ENCODE results near the gene RAET1G.
"Not testable (repeated sequence)": the region's sequence is repeated elsewhere in the genome, so short reads cannot be mapped to it uniquely, and the experiment has no call there.

The RAET1G gene, protein sequence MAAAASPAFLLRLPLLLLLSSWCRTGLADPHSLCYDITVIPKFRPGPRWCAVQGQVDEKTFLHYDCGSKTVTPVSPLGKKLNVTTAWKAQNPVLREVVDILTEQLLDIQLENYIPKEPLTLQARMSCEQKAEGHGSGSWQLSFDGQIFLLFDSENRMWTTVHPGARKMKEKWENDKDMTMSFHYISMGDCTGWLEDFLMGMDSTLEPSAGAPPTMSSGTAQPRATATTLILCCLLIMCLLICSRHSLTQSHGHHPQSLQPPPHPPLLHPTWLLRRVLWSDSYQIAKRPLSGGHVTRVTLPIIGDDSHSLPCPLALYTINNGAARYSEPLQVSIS

DNA sequence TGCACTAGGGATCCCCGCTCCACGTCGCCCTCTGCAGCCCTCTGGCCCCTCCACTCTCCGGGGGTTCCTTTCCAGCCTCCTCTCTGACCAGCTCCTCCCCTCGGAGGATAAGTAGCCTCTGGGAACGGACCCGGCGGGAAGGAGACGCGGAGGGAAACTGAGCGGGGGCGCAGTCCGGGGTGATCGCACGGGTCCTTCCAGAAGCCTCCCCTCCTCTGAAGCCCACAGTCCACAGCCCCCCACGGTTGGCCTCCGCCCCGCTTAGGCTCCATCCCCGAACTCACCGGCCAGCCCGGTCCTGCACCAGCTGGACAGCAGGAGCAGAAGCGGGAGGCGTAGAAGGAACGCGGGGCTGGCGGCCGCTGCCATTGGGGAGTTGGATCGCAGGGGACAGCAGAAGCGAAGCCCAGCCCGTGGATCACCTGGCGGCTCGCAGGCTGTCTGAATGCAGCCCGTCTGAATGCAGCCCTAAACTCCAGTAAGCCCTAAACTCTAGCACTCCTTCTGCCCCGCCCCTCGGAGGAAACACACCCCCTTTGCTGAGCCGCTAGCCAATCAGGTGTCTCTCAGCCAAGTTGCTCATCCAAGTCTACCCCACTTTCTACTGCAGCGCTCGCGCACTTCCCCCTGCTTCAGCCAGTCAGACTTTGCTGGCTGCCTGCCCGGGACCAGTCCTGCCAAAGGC, at the start of gene RAET1G:
RAET1G (minus strand) TSS at position 480 of the 685 bp plus-strand sequence; CDS start at position 369, 111 bp downstream.
- peak in 2 of 3 experiments; percentile 46 to 57 for DNase-seq (ENCODE audit: low read depth in 2 of 3, low spot score in 2 of 3)

DNA sequence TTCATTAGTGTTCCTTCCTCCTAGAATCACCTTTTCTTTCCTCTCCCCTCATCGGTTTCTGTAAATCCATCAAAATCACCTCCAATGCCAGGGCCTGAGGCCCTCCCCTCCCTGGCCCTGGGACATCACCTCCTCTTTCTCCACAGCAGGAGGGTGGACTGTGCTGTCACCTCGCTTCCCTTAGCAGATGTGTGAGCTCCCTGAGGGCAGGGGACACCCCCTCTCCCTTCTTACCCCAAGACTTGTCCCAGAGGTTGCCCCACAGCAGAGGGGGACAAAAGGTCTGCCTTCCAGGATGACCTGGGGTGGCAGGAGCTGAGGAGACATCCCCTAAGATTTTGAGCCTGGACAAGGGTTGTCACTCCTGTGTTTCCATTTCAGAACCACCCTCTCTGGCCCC, 46.7 kb upstream of the RAET1G start:
- DNase-seq (ENCODE audit: low read depth in 2 of 3, low spot score in 2 of 3): no peak

DNA sequence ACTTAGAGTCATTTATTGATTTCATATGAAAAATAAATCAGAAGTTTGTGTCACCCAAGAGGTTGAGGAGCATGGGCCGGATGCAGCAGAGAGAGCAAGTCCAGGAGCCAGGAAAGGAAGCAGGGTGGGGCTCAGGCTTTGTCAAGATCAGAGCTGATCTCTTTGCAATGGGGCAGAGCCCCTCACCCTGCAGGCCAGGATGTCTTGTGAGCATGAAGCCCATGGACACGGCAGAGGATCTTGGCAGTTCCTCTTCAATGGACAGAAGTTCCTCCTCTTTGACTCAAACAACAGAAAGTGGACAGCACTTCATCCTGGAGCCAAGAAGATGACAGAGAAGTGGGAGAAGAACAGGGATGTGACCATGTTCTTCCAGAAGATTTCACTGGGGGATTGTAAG, 46.0 kb upstream of the RAET1G start:
- DNase-seq (ENCODE audit: low read depth in 2 of 3, low spot score in 2 of 3): not testable (repeated sequence)

DNA sequence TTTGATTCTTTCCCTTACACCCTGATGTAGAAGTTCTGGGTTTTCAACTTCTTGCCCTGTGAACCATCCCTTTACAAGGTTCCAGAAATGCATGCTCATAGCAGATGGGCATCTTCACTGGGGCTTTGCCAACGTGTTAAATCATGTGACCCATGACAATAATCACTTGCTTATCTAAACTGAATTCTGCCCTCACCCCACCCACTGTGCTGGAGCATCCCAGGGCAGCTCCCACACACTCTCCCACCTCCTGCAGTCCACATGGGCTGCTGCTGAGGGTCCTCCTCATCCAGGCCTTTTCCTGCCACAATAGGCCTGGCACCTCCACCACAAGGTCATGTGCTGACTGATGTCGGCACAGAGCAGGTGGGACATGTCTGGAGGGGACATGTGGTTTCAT, 45.1 kb upstream of the RAET1G start:
- not testable (repeated sequence) for DNase-seq (ENCODE audit: low read depth in 2 of 3, low spot score in 2 of 3)

DNA sequence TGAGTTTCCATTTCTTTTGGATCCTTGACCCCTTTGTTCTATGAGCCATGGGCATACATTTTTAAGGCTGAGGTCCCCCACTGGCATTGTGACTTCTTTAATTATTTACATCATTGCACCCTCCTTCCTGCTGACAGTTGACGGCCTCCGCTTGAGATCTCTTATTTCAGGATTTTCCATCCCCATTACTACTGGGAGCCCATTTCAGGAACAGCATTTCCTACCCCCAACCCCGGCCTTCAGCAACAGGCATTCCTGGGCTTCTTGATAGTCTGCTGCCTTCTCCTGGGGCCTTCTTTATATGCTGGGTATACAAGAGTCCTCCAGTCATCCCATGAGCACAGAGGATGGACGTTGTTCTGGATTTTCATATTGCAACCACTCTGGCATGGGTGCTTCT, 44.7 kb upstream of the RAET1G start:
- no peak for DNase-seq (ENCODE audit: low read depth in 2 of 3, low spot score in 2 of 3)

DNA sequence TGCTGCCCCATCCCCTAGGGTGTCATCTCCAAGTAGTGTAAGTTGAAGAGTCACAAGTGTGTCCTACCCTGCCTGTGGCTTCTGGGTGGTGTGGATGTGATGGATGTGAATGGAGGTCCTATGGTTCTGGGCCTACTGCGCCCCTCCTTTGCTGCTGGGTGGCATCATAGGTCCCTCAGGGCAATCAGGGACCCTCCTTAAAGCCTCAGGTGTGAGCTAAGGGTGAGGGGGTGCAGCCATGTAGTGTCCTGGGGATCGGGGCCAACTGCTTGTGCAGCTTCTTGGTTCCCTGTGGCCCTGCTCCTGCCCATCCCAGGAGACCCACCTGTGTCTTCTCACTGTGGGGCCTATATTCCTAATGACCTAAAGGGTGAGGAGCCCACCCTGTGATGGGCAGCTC, 43.4 kb upstream of the RAET1G start:
- not testable (repeated sequence) for DNase-seq (ENCODE audit: low read depth in 2 of 3, low spot score in 2 of 3)

DNA sequence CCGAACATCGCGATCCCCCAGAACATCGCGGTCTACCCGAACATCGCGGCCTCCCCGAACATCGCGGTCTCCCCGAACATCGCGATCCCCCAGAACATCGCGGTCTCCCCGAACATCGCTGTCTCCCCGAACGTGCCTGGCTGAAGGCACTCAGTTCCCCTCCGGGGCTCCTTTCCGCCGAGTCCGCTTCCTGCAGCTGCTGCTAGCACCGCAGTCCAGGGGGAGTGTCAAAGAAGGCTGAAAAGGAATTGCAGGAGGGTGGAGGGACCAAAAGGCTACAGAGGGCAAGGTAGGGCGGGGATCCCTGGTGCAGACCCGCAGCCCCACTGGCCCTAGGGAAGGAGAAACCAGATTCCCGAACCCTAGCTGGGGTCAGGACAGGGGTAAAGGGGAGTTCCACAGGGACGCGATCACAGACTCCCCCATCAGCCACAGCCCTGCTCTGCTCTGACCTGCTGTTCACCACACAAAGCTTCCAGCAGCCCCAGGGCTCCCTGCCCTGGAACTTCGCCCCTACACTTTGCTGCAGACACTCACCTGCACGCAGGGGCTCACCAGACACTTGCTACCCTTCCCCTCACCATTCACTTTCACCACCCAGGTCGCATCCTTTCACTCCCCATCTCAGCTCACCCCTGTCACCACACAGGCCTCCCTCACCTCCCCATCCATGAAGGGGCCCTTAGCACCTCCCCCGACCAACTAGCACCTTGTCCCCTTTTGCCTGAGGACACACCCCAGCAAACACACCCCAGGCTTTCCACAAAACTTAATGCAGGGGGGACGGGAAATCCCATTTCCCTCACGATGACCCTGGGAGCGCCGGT, 42.5 kb upstream of the RAET1G start:
- no peak for DNase-seq (ENCODE audit: low read depth in 2 of 3, low spot score in 2 of 3)

DNA sequence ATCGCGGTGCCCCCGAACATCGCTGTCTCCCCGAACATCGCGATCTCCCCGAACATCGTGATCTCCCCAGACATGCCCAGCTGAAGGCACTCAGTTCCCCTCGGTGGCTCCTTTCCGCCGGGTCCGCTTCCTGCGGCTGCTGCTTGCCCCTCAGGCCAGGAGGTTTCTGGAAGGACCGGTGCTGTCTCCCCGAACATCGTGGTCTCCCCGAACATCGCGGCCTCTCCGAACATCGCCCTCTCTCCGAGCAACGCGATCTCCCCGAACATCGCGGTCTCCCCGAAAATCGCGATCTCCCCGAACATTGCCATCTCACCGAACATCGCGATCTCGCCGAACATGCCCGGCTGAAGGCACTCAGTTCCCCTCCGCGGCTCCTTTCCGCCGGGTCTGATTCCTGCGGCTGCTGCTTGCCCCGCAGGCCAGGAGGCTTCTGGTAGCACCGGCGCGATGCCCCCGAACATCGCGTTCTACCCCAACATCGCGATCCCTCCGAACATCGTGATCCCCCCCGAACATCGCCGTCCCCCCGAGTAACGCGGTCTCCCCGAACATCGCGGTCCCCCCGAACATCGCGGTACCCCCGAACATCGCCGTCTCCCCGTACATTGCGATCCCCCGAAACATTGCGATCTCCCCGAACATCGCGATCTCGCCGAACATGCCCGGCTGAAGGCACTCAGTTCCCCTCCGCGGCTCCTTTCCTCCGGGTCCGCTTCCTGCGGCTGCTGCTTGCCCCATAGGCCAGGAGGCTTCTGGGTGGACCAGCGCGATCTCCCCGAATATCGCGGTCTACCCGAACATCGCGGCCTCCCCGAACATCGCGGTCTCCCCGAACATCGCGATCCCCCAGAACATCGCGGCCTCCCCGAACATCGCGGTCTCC, 41.6 kb upstream of the RAET1G start:
- no peak for DNase-seq (ENCODE audit: low read depth in 2 of 3, low spot score in 2 of 3)

DNA sequence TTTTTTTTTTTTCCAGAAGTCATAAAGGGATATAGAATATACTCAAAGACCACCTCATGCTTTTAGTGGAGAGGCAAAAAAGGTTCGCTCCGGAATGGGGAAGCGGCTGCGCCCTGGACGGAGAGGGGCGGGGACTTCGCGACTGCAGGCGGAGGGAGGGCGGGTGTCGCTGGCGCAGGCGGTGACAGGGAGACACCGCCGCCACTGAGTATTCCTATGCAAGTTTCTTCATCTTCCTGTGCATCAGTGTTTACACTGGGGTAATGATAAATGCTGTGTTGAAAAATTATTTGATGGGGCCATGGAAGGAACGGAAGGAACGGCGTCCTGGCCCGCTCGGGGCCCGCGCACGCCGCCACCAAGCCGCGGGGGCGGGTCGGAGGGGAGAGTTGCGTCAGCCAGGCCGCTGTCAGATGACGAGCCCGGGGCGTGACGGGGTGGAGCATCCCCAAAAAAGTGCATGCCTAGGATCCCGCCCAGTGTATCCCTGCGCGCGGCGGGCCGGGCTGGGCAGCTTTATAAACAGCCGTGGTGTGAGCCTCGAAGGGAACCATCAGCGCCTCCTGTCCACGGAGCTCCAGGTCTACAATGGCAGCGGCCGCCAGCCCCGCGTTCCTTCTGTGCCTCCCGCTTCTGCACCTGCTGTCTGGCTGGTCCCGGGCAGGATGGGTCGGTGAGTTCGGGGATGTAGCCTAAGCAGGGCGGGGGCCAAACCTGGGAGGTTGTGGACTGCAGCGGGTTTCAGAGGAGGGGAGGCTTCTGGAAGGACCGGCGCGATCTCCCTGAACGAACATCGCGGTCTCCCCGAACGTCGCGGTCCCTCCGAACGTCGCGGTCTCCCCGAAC, 40.8 kb upstream of the RAET1G start, which contains the start of gene ULBP1:
ULBP1 (plus strand) TSS at position 482 of the 846 bp plus-strand sequence; CDS start at position 589, 107 bp downstream.
- DNase-seq (ENCODE audit: low read depth in 2 of 3, low spot score in 2 of 3): peak; percentile 59 to 67 (median 66)

DNA sequence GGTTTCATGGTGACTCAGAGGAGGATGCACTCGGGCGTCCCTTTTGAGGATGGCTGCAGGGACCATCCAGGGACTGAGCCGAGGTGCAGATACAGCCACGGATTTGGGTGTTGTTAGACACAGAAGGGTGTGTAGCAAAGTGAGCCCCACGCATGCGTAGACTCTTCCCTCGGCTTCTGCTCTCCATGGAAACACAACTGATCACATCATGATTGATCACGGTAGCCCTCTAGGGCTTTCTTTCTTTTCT, 40.2 kb upstream of the RAET1G start:
- DNase-seq (ENCODE audit: low read depth in 2 of 3, low spot score in 2 of 3): no peak

DNA sequence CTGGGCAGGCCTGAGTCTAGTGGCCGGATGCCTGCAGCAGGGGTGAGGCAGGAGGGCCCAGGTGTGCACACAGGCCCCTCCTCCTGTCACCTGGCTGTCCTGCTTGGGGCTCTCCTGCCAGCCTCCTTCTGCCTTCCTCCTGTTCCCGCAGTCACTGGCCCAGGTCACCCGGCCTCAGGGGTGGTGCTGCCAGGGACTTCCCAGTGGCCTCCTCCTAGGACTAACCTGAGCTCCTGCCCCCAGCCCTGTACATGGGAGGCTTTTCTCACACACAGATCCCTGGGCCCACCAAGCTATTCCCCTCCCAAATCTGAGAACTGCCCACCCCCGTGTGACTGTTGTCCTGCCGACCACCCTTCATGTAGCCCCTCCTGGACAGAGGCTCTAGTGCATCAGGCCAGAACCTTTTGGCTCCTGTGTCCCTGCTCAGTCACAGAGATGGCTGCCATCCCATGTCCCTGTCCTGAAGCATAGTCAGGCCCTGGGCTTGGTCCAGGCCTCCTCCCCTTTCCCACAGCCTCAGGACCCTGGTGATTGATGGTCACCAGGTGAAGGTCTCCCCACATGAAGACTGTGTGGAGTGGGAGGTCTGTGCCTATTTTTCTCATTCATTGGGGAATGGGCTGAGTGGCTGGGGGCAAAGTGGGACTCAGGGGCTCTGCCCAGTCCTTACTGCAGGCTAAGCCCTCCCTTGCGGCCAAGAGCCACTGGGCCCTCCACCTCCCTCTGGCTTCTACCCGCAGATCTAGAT, 39.7 kb upstream of the RAET1G start:
- no peak for DNase-seq (ENCODE audit: low read depth in 2 of 3, low spot score in 2 of 3)

DNA sequence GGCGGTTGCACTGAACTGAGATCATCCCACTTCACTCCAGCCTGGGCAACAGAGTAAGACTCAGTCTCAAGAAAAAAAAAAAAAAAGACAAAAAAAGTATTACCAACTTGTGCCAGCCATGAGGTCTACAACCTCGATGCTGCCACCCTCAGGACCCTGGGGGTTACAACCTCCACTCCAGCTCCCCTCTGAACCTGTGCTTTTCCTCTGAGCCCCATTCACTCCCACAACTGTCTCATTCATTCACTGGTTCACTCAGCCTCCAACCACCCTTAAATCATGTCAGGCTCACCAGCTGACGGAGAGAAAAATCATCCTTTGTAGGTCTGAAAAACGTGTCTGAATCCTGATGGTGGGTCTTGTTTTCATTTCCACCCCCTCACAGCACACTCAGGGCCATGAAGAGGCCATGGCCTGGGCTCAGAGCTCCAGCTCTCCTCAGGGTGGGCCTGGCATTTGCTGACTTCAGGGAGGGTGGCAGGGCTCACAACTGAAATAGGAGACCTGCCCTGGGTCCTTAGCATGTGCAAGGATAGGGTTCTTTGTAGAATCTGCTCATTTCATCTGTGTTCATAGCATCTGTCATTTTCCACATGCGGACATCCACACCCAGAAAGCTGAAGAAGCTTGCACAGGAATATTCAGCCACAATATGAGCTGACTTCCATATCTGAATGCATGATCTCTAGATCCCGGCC, 39.0 kb upstream of the RAET1G start:
- no peak for DNase-seq (ENCODE audit: low read depth in 2 of 3, low spot score in 2 of 3)

DNA sequence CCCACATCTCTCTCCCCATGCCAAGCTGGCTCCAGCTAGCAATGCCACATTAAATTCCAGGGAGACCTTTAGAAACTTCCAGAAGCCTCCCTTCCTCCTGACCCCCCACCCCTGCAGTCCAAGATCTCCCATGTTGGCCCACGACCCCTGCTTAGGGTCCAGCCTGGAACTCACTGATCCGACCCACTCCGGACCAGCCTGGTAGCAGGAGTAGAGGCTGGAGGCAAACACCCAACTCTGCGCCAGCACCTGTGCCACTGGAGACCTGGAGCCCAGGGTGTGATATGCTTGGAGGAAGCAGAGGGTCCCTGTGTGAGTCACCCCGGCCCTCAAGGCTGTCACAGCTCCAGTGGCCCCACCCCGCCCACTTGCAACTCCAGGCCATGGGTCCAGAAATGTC, 37.6 kb upstream of the RAET1G start:
- no peak for DNase-seq (ENCODE audit: low read depth in 2 of 3, low spot score in 2 of 3)

DNA sequence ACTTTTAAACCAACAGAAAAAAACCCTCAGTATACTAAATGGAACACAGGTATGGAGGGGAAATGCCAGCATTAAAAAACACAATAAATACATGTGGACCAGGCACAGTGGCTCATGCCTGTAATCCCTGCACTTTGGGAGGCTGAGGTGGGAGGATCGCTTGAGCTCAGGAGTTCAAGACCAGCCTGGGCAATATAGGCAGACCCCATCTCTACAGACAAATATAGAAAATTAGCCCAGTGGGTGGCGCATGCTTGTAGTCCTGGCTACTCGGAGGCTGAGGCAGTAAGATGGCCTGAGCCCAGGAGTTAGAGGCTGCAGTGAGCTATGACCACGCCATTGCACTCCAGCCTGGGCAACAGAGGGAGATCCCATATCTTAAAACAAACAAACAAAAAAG, 36.9 kb upstream of the RAET1G start:
- not testable (repeated sequence) for DNase-seq (ENCODE audit: low read depth in 2 of 3, low spot score in 2 of 3)

DNA sequence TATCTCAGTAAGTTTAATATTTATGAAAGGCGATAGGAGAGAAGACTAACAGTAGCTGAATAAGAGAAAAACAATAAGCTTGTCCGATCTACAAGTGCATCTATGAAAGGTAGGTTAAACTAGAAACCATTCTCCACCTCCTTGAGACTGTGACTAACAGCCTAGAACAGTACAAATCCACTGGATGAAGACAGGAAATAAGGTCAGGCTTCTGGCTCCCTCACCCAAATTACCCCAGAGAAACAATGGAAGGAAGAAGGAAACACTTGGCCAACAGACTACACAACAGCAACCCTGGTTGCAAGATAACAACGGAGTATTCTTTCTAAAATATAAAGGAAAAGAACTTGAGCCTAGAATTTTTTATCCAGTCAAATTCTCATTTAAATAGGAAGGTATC, 35.2 kb upstream of the RAET1G start:
- not testable (repeated sequence) for DNase-seq (ENCODE audit: low read depth in 2 of 3, low spot score in 2 of 3)

DNA sequence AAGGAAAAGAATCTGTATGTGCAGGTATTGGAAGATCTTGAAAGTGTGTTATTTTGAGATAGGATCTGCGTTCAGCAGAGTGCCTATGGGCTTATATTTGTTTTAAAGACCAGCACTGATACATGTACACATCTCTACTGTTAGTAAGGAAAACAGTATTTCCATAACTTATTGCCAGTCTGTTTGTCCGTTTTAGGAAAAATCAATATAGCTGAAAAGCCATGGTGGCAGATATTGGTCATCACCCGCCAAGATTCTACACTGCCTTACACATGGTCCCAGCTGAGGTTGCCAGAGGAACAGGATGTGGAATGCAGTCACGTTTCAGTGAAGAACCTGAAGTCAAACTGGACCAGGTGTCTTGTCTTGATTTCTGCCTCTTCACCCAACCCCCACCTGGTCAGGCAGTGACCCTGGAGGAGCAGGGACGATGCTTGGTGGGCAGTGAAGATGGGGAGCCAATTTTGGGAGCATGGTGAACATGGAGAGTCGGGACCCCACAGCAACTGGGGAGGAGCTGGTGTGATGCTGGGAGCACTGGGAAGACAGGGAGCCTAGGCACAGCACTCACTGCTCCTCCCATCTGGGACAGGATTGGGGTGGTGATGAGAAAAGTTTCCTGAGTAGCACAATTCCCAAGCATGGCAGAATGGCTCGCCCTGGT, 32.9 kb upstream of the RAET1G start:
- DNase-seq (ENCODE audit: low read depth in 2 of 3, low spot score in 2 of 3): not testable (repeated sequence)

DNA sequence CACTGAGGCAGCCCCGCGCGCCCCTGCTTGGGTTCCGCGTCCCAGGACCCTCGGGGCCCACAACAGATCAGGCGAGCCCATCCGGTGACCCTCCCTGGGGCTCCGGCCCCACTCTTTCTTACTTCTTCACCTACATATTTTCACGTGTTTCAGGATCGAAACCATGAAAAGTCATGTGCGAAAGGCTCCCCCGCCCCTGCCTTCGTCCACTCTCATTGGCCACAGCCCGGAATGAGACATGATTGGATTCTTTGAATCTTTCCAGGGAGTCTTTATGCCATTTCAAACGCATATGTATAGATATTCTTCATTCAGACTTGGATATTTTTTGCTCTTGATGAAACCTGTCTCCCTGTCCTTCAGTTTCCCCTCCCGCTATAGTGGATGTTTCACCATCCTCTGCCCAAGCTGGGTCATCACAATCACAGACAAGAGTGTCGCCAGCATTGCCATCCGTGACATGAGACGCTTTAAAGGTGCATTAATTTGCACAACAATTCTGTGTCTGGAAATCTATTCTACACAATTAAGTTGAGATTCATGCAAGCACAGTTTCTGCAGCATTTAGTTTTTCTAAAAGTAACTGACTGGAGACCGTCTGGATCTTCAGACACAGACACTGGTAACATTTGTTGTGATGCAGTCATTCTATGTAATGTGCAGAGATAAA, 32.2 kb upstream of the RAET1G start:
- not testable (repeated sequence) for DNase-seq (ENCODE audit: low read depth in 2 of 3, low spot score in 2 of 3)

Measured in activated CD8-positive, alpha-beta memory T cell treated with anti-CD3 and anti-CD28 coated beads for 48 hours (primary cell).